HG03196 (cell line): Measurements from ENCODE around the gene KRTAP4-1.
"Not testable (repeated sequence)": the region's sequence is repeated elsewhere in the genome, so short reads cannot be mapped to it uniquely, and the experiment has no call there.

ENCODE experiments used
- ATAC-seq: cut with Tn5 transposase; IDR thresholded peaks from one replicate; pipeline ENCODE4 v1.9.1; 2021; ENCODE audit not compliant: unreplicated experiment

KRTAP4-1 gene

DNA sequence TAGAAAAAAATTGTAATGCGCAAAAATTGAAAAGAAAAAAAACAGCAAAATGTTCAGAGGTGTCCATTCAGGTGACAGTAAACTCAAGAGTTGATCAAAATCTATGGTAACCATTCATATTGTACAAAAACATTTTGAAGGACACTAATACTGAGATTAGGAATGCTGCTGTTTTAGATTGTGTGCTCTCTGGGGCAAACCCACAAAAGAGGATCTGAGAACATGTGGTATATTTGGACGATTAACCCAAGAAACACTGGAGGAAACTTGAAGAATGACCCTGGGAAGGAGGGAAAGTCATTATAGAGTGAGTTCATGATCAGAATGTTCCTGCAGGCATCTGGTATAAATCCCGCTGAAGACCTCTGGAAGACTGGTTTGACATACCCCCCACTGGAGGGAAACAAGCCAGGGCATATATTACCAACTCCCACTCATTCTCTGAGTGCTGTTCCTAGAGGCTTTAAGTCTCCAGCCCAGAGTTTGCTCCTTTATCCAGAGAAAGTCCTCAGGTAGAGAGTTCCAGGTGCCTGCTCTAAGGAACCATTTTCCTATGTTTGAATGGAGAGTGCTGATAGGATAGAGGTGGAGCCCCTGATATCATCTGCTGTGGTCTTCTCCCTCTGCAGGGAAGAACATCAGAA lies 7.8 kb downstream of the KRTAP4-1 start:
- ATAC-seq, result no peak

DNA sequence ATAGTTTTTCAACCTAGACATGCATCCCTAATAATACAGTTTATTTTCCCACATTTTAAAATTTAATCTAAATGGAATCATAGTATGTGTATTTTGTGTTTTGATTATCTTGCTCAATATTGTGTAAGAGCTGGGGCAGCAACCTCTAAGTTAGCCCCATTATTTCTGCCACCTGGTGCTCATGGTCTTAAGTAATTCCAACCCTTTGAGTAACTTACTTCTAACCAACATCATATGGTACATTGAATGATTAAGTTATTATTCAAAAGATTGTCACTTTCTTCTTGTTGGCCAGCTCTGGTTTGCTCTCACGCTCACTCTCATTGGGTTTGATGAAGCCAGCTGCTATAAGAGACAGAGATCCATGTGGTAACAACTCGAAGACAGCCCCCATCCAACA lies 12.8 kb downstream of the KRTAP4-1 start:
- ATAC-seq, result no peak

DNA sequence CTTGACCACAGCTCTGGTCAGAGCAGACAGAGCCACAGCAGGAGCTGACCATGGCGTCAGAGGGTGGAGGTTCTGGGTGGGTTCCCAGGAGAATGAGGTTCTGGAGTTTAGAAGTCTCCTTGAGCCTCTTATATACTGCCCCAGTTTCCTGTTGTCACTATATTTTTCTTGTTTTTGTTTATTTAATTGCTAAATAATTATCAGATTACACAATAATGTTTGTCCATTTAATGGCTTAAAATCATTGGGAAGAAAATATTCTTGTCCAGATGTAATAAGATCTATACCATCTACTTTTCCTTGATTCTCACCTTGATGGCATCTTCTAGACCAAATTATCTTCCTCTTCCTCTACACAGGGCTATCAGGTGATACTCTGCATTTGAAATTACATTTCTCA lies 16.6 kb downstream of the KRTAP4-1 start, which contains the start of gene KRTAP4-3:
Gene KRTAP4-3, minus strand, starts transcription at position 101 of the 400 bp plus-strand sequence. Its CDS starts 49 bp downstream, at position 52.
- ATAC-seq, result no peak

DNA sequence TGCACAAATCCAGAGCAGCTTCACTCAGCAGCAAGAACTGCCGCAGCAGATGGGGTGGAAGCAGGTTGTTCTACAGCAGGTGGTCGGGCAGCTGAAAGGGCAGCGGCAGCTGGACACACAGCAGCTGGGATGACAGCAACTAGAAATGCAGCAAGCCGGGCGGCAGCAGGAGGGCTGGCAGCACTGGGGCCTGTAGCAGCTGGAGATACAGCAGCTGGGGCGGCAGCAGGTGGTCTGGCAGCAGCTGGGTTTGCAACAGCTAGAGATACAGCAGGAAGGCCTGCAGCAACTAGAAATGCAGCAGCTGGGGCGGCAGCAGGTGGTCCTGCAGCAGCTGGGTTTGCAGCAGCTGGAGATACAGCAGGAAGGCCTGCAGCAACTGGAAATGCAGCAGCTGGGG lies 17.1 kb downstream of the KRTAP4-1 start:
- no peak for ATAC-seq

DNA sequence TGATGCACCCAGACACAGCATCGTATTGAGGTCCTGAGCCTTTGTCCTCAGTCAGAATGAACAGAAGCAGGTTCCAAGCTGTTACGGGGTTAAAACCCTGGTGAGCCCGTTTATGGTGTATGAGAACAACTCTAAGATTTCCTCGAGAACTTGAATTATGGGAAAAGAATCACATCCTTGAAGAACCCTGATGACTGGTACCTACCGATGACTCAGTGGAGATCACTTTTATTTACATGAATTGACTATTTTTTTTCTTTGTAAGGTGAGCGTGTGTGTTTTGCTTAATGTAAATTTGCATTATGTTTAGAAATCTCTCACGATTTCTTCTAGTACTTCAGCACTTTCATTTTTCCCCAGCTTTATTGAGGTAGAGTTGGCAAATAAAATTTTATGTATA lies 20.9 kb downstream of the KRTAP4-1 start:
- no peak for ATAC-seq

- ATAC-seq, result no peak
These were observed 24.1 kb downstream of the KRTAP4-1 start, which contains the start of gene KRTAP4-4 for GRCh38 chr17:41160648-41161047. Gene KRTAP4-4 (minus strand): TSS chr17:41160748. CDS start chr17:41160691, 57 bp downstream.

DNA sequence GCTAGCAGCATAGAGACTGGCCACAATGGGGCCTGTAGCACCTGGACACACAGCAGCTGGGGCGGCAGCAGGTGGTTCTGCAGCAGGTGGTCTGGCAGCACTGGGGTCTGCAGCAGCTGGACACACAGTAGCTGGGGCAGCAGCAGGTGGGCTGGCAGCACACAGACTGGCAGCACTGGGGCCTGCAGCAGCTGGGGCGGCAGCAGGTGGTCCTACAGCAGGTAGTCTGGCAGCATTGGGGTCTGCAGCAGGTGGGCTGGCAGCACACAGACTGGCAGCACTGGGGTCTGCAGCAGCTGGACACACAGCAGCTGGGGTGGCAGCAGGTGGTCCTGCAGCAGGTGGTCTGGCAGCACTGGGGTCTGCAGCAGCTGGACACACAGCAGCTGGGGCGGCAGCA lies 24.5 kb downstream of the KRTAP4-1 start:
- not testable (repeated sequence) for ATAC-seq

GRCh38 chr17:41153856-41154255 lies 30.9 kb downstream of the KRTAP4-1 start:
- ATAC-seq, result no peak

DNA sequence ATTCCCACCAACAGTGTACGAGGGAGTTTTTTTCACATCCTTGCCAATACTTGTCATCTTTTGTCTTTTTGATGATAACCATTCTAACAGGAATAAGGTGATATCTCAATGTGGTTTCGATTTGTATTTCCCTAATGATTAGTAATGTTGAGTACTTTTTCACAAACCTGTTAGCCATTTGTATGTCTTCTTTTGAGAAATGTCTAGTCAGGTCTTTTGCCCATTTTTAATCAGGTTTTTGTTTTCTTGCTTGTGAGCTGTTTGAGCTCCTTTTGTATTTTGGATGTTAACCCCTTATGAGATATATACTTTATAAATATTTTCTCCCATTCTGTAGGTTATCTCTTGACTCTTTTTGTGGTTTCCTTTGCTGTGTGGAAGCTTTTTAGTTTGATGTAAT lies 33.2 kb downstream of the KRTAP4-1 start:
- no peak for ATAC-seq

DNA sequence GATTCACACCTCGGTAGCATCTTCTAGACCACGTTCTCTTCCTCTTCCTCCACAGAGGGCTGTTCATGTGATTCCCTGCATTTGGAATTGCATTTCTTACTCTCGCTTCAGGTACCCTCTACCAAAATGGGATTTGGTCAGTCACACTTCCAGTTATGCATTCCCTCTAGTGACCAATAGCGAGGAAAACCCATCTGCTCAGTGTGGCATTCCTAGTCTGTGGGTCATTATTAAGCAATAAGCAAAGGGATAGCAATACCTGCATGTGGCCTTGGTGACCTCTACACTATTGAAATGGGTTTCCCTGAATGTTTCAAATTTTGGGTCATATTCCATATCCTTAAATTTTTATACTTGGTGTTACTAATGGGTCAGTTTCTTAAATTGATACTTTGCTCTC lies 34.7 kb downstream of the KRTAP4-1 start:
- ATAC-seq, result no peak

DNA sequence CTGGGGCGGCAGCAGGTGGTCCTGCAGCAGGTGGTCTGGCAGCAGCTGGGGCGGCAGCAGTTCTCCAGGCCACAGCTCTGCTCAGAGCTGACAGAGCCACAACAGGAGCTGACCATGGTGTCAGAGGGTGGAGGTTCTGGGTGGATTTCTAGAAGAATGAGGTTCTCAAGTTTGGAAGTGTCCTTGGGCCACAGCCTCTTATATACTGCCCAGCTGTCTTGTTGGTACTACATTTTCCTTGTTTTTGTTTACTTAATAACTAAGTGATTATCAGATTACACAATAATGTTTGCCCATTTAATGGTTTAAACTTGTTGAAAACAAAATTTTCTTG lies 35.1 kb downstream of the KRTAP4-1 start, which contains the start of gene KRTAP4-5:
Gene KRTAP4-5, minus strand, starts transcription at position 174 of the 334 bp plus-strand sequence. Its CDS starts 58 bp downstream, at position 116.
- ATAC-seq, result no peak

GRCh38 chr17:41148971-41149651 lies 35.6 kb downstream of the KRTAP4-1 start:
- not testable (repeated sequence) for ATAC-seq

DNA sequence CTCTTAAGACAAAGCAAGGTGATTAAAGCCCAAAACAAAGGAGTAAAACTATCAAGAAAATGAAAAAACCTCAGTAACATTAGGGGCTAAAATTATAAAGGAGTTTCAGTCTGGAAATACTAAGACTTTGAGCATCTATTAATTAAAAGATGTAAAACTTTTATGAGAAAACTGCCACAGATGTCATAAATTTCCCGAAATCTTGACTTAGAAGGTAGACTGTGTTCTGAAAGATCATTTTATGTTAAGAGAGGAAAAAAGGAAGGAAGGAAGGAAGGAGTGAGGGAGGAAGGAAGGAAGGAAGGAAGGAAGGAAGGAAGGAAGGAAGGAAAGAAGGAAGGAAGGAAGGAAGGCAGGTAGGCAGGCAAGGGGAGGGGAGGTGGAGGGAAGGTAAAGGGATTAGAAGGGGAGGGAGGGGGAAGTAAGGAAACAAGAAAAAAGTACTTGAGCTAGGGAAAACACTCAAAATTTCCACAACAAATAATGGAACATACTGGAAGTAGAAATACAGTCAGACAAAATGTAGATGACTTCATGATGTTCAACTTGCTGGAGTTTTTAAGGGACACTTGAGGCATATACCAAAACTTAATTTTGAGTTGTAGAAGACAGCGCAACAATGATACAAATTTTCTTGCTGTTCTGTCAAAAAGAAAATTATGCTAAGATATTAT lies 37.0 kb downstream of the KRTAP4-1 start:
- no peak for ATAC-seq

DNA sequence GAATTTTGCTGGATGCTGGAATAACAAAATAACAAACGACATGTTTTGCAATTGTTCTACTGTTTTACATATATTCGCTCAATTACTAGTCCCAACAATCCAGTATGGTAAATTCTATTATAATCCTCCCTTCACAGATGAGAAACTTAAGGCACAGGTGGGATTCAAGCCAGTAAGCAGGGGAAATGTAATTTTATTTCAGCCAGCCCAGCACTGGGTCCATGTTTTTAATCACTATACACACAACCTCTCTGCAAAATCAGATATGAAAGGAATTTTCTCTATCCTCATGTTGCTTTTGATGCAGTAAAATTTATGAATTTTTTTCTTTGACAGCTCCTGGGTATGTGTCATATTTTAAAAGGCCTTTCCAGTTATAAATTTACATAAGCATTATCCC lies 39.5 kb downstream of the KRTAP4-1 start:
- no peak for ATAC-seq

DNA sequence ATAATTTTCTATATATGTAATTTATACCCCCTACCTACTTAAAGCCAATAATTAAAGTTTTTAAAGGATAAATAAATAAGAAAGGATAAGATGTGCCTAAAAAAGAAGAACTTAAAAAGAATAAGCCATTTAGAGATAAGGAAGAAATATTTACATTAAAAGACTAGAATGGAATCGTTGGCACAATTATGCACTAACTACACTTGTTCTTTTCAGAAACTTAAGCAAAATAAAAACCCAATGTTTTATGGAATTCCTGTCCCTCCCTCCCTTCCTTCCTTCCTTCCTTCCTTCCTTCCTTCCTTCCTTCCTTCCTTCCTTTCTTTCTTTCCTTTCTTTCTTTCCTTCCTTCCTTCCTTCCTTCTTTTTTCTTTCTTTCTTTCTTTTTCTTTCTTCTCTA lies 39.9 kb downstream of the KRTAP4-1 start:
- no peak for ATAC-seq

- no peak for ATAC-seq
These were observed 43.4 kb downstream of the KRTAP4-1 start for GRCh38 chr17:41141361-41141760.

DNA sequence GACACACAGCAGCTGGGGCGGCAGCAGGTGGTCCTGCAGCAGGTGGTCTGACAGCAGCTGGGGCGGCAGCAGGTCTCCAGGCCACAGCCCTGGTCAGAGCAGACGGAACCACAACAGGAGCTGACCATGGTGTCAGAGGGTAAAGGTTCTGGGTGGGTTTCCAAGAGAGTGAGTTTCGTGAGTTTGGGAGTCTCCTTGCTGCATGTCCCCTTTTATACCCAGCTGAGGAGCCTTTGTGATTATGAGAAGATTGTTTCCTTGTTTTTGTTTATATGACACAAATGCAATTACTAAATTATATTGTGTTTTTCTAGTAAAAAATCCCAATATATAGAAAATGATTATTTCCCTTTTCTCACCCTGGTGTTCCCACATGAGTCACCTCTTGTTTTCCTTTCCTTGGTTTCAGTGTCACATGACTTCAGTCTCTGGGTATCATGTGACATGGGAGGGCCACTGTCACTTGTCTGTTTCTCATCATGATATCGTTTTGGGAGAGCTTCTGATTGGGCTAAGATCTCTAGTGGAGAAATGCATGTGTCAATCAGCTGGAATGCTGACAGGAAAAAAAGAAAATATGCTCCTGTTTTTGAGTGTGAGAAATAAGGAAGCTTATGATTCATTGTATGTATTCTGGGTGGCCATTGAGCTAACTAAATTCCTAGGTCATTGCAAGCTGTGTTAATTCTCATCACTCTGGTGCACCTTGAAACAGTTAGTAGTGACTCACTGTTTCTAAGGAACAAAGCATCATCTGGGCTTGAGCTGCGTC lies 44.2 kb downstream of the KRTAP4-1 start, which contains the start of gene KRTAP4-6:
Gene KRTAP4-6, minus strand, starts transcription at position 185 of the 772 bp plus-strand sequence. Its CDS starts 57 bp downstream, at position 128.
- ATAC-seq, result no peak

- ATAC-seq, result not testable (repeated sequence)
These were observed 44.8 kb downstream of the KRTAP4-1 start for GRCh38 chr17:41139865-41140264.
